Loucy (cell line): ENCODE data around the gene POC5.

Source experiments
- H2AFZ ChIP-seq: fragments of 200-600 bp; sonication (generic); 2 replicates; pipeline ENCODE4 v1.6.0; 2016; ENCODE audit warnings: antibody characterized with exemption, mild to moderate bottlenecking, low read length, moderate library complexity
- H3F3A ChIP-seq: fragments of 200-600 bp; 2 replicates; pipeline ENCODE4 v1.6.0; 2016; ENCODE audit warnings: antibody characterized with exemption, low read depth, mild to moderate bottlenecking
- H3K27me3 ChIP-seq: fragments of 200-600 bp; sonication (generic); 2 replicates; pipeline ENCODE4 v1.6.1; 2014; ENCODE audit warnings: low read length, mild to moderate bottlenecking; ENCODE audit not compliant: insufficient read depth, poor library complexity, severe bottlenecking
- H3K36me3 ChIP-seq: fragments of 200-600 bp; sonication (generic); 2 replicates; pipeline ENCODE4 v1.6.1; 2016; ENCODE audit warnings: low read length; ENCODE audit not compliant: insufficient read depth
- H3K4me1 ChIP-seq: fragments of 200-600 bp; sonication (generic); 2 replicates; pipeline ENCODE4 v1.5.1; 2014; ENCODE audit warnings: low read length, mild to moderate bottlenecking; ENCODE audit not compliant: insufficient read depth, poor library complexity, severe bottlenecking
- H3K4me2 ChIP-seq: fragments of 200-600 bp; sonication (generic); 2 replicates; pipeline ENCODE4 v1.6.0; 2014; ENCODE audit warnings: antibody characterized with exemption, low read length, low read depth, mild to moderate bottlenecking; ENCODE audit not compliant: poor library complexity, severe bottlenecking
- H3K4me3 ChIP-seq: fragments of 200-600 bp; sonication (generic); 2 replicates; pipeline ENCODE4 v1.5.1; 2014; ENCODE audit warnings: low read length, mild to moderate bottlenecking, mixed read lengths; ENCODE audit not compliant: poor library complexity, severe bottlenecking
- H3K79me2 ChIP-seq: fragments of 200-600 bp; sonication (generic); 2 replicates; pipeline ENCODE4 v1.6.1; 2014; ENCODE audit warnings: low read length; ENCODE audit not compliant: insufficient read depth
- H3K9ac ChIP-seq: fragments of 200-600 bp; sonication (generic); 2 replicates; pipeline ENCODE4 v1.6.0; 2014; ENCODE audit warnings: mild to moderate bottlenecking, low read depth, low read length, moderate library complexity; ENCODE audit not compliant: poor library complexity, severe bottlenecking
- H3K9me2 ChIP-seq: fragments of 200-600 bp; sonication (generic); replicated peaks from 2 replicates; pipeline ENCODE4 v1.6.1; 2016; ENCODE audit warnings: low read depth, low read length, mixed read lengths
- H3K9me3 ChIP-seq: fragments of 200-600 bp; sonication (generic); 2 replicates; pipeline ENCODE4 v1.6.1; 2014; ENCODE audit warnings: mild to moderate bottlenecking, antibody characterized with exemption, low read length, low read depth; ENCODE audit not compliant: insufficient read depth
- H4K20me1 ChIP-seq: fragments of 200-600 bp; sonication (generic); 2 replicates; pipeline ENCODE4 v1.6.0; 2014; ENCODE audit warnings: antibody characterized with exemption, low read length, mild to moderate bottlenecking; ENCODE audit not compliant: insufficient read depth, poor library complexity, severe bottlenecking
- EZH2phosphoT487 ChIP-seq: fragments of 200-600 bp; IDR thresholded peaks from 2 replicates; pipeline ENCODE4 v1.6.1; 2018; ENCODE audit warnings: antibody characterized with exemption, mild to moderate bottlenecking, moderate library complexity, borderline replicate concordance
- TF ChIP-seq, protein P1 (sequence below): fragments of 200-600 bp; sonication (generic); conservative IDR thresholded peaks from 2 replicates; pipeline ENCODE4 v1.5.1; 2014; ENCODE audit warnings: mild to moderate bottlenecking, antibody characterized with exemption, low read length

POC5 gene

GRCh38 chr5:75721573-75721972 is 4.3 kb upstream of the POC5 start:
- no peaks in the 10 kb centered on the region for H3K9me2 ChIP-seq
- H4K20me1 ChIP-seq = no peaks in the 10 kb centered on the region
- H3K79me2 ChIP-seq = peaks cover 4% of the 10 kb centered on the region
- H3F3A ChIP-seq = no peaks in the 10 kb centered on the region
- TF ChIP-seq EZH2phosphoT487 = no peak
- TF ChIP-seq, protein P1, sequence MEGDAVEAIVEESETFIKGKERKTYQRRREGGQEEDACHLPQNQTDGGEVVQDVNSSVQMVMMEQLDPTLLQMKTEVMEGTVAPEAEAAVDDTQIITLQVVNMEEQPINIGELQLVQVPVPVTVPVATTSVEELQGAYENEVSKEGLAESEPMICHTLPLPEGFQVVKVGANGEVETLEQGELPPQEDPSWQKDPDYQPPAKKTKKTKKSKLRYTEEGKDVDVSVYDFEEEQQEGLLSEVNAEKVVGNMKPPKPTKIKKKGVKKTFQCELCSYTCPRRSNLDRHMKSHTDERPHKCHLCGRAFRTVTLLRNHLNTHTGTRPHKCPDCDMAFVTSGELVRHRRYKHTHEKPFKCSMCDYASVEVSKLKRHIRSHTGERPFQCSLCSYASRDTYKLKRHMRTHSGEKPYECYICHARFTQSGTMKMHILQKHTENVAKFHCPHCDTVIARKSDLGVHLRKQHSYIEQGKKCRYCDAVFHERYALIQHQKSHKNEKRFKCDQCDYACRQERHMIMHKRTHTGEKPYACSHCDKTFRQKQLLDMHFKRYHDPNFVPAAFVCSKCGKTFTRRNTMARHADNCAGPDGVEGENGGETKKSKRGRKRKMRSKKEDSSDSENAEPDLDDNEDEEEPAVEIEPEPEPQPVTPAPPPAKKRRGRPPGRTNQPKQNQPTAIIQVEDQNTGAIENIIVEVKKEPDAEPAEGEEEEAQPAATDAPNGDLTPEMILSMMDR = no peak
- peaks cover 22% of the 10 kb centered on the region for H3K27me3 ChIP-seq
- no peak overlapping the region for H2AFZ ChIP-seq
- H3K9me3 ChIP-seq = no peaks in the 10 kb centered on the region
- no peaks in the 10 kb centered on the region for H3K36me3 ChIP-seq
- no peak overlapping the region for H3K4me2 ChIP-seq
- no peak overlapping the region for H3K4me3 ChIP-seq
- no peak overlapping the region for H3K9ac ChIP-seq
- H3K4me1 ChIP-seq = peaks cover 1% of the 10 kb centered on the region

- no peak for TF ChIP-seq EZH2phosphoT487
- TF ChIP-seq, protein P1 = no peak
- Histone ChIP-seq H3K9me3 (no peaks in the 10 kb centered on the region), H3K4me1 (peaks cover 5% of the 10 kb centered on the region), H3K36me3 (no peaks in the 10 kb centered on the region), H3K9ac (no peak overlapping the region), H3F3A (no peaks in the 10 kb centered on the region), H3K9me2 (no peaks in the 10 kb centered on the region), H3K4me3 (no peak overlapping the region), H3K4me2 (no peak overlapping the region), H3K27me3 (peaks cover 22% of the 10 kb centered on the region), H4K20me1 (no peaks in the 10 kb centered on the region), H3K79me2 (peaks cover 11% of the 10 kb centered on the region), H2AFZ (no peak overlapping the region)
Measured at GRCh38 chr5:75720882-75721281, 3.6 kb upstream of the POC5 start.

- Histone ChIP-seq H3K4me3 (peak overlapping the region; percentile 82), H3K9me2 (no peaks in the 10 kb centered on the region), H3K4me2 (peak overlapping the region; percentile 96), H3K4me1 (peaks cover 37% of the 10 kb centered on the region), H2AFZ (peak overlapping the region; percentile 68), H3F3A (no peaks in the 10 kb centered on the region), H3K27me3 (peaks cover 22% of the 10 kb centered on the region), H3K36me3 (no peaks in the 10 kb centered on the region), H3K79me2 (peaks cover 52% of the 10 kb centered on the region), H4K20me1 (peaks cover 8% of the 10 kb centered on the region), H3K9ac (peak overlapping the region; percentile 86), H3K9me3 (no peaks in the 10 kb centered on the region)
- TF ChIP-seq EZH2phosphoT487 = no peak
- TF ChIP-seq, protein P1 = no peak
Measured at GRCh38 chr5:75716715-75717081, 539 bp downstream of the POC5 start.
